A549 treated with AZD9567 at 1 μM for 4 hours (cell line): ENCODE data around the gene TECPR1. TPM values are rescaled to one million over a fixed set of nuclear protein-coding genes. Genes with fewer than 3 reads are reported as not detected.

ENCODE experiments used
- total RNA-seq: library from RNA; stranded (reverse); fragments of 200-300 nt; extraction: Qiagen RNA extraction; gene quantifications from 5 replicates; pipeline ENCODE4 v1.2.3, GENCODE V29; 2022; ENCODE audit not compliant: insufficient read depth

TECPR1 gene, protein sequence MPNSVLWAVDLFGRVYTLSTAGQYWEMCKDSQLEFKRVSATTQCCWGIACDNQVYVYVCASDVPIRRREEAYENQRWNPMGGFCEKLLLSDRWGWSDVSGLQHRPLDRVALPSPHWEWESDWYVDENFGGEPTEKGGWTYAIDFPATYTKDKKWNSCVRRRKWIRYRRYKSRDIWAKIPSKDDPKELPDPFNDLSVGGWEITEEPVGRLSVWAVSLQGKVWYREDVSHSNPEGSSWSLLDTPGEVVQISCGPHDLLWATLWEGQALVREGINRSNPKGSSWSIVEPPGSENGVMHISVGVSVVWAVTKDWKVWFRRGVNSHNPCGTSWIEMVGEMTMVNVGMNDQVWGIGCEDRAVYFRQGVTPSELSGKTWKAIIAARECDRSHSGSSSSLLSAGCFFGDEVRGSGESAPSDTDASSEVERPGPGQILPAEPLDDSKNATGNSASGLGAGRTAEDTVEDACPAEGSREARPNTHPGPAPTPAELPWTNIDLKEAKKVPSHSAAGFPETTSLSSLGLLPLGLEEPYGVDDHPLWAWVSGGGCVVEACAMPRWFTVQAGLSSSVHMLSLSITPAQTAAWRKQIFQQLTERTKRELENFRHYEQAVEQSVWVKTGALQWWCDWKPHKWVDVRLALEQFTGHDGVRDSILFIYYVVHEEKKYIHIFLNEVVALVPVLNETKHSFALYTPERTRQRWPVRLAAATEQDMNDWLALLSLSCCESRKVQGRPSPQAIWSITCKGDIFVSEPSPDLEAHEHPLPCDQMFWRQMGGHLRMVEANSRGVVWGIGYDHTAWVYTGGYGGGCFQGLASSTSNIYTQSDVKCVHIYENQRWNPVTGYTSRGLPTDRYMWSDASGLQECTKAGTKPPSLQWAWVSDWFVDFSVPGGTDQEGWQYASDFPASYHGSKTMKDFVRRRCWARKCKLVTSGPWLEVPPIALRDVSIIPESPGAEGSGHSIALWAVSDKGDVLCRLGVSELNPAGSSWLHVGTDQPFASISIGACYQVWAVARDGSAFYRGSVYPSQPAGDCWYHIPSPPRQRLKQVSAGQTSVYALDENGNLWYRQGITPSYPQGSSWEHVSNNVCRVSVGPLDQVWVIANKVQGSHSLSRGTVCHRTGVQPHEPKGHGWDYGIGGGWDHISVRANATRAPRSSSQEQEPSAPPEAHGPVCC
- 8.2 to 11.6 TPM (median 9.2 TPM) in 5 replicates for total RNA-seq

DNA sequence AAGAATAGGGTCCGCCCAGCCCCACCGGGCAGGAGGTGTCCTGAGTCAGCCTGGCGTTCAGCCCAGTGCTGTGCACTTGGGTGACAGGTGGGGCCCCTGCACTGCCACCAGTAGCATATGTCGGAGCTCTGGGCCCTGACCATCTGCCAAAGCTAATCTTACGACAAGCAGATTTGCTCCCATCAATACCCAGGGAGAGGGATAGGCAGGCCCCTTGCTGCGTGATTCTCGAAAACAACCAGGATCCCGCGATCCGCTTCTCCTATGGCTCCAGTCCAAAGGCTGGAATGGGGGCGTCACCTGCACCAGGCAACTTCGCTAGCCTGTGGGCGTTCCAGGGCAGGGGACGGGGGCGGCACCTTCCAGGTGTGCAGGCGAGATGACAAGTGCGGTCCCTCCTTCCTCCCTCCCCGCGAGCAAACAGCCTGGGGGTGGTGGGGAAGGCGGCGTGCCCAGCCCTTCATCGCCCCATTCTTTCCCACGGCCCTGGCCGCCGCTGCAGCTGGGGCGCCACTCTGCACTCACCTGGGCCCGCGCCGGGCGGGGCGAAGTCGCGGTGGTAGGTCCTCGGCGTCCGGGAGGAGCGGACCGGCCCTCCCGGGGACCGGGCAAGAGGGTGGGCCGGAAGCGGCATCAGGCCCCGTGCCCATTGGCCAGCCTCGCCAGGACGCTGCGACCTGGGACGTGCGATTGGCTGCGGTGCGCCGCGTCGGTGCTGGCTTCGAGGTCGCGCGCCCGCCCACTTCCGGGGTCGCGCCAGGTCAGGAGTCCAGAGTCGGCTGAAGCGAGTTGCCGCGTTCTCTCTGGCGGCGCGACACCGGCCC lies at the start of gene TECPR1:
TSS of gene TECPR1 (minus strand) at position 632 of the 824 bp plus-strand sequence. CDS start 6,086 bp downstream, outside the sequence.

DNA sequence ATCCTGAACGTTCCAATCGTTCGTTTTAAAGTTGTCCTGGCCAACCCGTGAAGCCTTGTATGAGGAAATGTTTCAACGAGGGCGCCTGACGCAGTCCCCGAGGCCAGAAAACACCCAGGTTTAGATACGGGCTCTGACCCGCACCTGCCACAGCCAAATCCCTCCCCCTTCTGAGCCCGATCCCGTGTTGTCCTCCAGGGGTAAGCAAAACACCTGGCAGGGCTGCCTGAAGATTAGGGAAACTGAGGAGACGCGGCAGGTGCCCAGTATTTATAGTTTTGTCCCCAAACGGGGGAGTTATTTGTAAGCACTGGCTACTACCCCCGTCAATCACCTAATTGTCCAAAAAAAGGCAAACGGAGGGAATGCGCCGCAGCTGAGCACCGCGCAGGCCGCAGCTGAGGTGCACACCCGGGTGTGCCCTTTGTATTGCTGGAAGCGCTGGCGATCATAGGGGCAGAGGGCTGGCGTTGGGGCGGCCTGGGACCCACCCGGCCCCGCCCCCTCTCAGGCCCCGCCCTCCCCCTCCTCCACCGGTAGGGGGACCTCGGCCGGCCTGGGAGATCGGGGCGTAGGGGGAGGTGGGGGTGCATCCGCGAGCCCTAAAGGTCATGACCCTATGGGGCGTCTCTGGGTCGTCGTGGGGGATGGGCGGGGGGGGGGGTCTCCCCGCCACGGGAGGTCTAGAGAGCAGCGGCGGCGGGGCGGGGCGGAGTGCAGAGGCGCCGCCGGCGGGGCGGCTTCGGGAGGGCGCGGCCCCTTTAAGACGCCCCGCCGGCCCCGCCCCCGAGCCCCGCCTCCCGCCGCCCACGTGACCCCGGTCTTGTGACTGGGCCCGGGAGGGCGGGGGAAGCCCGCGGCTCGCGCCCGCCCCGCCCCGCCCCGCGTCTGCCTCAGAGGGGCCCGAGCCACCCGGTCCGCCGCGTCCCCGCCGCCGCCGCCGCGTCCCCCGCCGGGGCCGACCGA lies 29.0 kb upstream of the TECPR1 start, which contains the start of gene BRI3:
TSS of gene BRI3 (plus strand) at position 896 of the 966 bp plus-strand sequence. CDS start 110 bp downstream, outside the sequence.

DNA sequence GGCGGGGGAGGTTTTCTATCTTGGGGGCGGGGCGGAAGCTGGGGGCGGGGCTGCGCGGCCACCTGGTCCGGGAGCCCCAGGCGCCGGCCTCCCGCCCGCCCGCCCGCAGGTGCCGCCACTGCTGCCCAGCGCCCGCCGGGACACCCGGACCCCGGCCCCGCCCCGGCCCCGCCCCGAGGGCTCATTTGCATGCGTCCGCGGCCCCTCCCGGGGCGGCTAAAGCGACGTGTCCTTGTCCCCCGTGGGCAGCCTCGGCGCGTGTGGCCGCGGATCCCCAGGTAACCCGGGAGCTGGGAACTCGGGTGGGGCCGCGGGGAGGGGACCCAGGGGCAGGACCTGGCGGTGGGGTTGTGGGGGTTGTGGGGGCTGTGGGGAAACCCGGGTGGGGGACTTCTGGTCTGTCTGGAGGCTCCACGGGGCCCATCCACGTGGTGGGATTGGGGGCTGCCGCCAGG lies 40.8 kb downstream of the TECPR1 start, which contains the start of gene BHLHA15:
TSS of gene BHLHA15 (plus strand) at position 219 of the 455 bp plus-strand sequence. CDS start 871 bp downstream, outside the sequence.

Other genes with a start within 250 kb of the TECPR1 start
- 9.5 to 11.8 TPM (median 9.5 TPM) in 5 replicates for gene LMTK2, start 145.4 kb downstream of the TECPR1 start, total RNA-seq
- 0.39 to 0.59 TPM (median 0.45 TPM) in 4 of 5 replicates, not detected in the other for gene BHLHA15, start 40.8 kb downstream of the TECPR1 start, total RNA-seq
- 87.4 to 170 TPM (median 154 TPM) in 5 replicates for gene BRI3, start 29.5 kb upstream of the TECPR1 start, total RNA-seq
- 39.4 to 49.3 TPM (median 40.9 TPM) in 5 replicates for gene BAIAP2L1, start 148.9 kb upstream of the TECPR1 start, total RNA-seq